Measurements from ENCODE around the gene POC5.

DNA sequence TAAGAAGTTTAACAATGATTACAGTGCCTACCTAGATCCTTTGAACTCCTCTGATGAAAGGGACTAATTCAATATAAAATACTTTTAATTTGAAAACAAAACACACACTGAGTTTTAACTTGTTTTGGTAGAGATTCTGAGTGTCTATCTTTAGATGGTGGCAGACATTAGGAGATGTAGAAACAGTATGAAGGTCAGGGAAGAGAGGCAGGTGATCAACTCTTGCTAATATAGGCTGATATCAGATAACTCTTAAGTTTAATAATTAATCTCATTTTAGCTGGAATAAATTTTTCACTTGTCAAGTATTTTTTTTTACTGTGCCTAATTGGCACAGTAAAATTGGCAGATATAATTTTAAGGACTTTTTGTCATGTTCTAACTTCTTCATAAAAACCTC, 30.8 kb downstream of the POC5 start:
- TF ChIP-seq, protein P1, sequence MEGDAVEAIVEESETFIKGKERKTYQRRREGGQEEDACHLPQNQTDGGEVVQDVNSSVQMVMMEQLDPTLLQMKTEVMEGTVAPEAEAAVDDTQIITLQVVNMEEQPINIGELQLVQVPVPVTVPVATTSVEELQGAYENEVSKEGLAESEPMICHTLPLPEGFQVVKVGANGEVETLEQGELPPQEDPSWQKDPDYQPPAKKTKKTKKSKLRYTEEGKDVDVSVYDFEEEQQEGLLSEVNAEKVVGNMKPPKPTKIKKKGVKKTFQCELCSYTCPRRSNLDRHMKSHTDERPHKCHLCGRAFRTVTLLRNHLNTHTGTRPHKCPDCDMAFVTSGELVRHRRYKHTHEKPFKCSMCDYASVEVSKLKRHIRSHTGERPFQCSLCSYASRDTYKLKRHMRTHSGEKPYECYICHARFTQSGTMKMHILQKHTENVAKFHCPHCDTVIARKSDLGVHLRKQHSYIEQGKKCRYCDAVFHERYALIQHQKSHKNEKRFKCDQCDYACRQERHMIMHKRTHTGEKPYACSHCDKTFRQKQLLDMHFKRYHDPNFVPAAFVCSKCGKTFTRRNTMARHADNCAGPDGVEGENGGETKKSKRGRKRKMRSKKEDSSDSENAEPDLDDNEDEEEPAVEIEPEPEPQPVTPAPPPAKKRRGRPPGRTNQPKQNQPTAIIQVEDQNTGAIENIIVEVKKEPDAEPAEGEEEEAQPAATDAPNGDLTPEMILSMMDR (IDR thresholded peaks at IDR 0.05; ENCODE audit: insufficient read depth, low read length) = no peak
- TF ChIP-seq GABPA (IDR thresholded peaks at IDR 0.05; ENCODE audit: low read depth) (no peak), POLR2AphosphoS5 (IDR thresholded peaks at IDR 0.05; ENCODE audit: low read depth) (no peak)
- TF ChIP-seq, protein P2, sequence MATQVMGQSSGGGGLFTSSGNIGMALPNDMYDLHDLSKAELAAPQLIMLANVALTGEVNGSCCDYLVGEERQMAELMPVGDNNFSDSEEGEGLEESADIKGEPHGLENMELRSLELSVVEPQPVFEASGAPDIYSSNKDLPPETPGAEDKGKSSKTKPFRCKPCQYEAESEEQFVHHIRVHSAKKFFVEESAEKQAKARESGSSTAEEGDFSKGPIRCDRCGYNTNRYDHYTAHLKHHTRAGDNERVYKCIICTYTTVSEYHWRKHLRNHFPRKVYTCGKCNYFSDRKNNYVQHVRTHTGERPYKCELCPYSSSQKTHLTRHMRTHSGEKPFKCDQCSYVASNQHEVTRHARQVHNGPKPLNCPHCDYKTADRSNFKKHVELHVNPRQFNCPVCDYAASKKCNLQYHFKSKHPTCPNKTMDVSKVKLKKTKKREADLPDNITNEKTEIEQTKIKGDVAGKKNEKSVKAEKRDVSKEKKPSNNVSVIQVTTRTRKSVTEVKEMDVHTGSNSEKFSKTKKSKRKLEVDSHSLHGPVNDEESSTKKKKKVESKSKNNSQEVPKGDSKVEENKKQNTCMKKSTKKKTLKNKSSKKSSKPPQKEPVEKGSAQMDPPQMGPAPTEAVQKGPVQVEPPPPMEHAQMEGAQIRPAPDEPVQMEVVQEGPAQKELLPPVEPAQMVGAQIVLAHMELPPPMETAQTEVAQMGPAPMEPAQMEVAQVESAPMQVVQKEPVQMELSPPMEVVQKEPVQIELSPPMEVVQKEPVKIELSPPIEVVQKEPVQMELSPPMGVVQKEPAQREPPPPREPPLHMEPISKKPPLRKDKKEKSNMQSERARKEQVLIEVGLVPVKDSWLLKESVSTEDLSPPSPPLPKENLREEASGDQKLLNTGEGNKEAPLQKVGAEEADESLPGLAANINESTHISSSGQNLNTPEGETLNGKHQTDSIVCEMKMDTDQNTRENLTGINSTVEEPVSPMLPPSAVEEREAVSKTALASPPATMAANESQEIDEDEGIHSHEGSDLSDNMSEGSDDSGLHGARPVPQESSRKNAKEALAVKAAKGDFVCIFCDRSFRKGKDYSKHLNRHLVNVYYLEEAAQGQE (IDR thresholded peaks at IDR 0.05; ENCODE audit: insufficient replicate concordance, low read depth) = no peak
